Stomach (tissue), 9 donors: ENCODE results near the gene KCND2. TPM values are rescaled to one million over a fixed set of nuclear protein-coding genes. Genes with fewer than 3 reads are reported as not detected.

ENCODE experiments used
- DNase-seq, 2 donors: peaks; one replicate each; pipeline versions ENCODE4 v3.0.0 to v3.0.0-alpha.2; 2013 to 2019
- H3K27ac ChIP-seq, 5 donors: fragments of 200-600 bp in 4 of 5; sonication (generic) in 4 of 5; one replicate each; pipeline ENCODE4 v1.5.1; 2013 to 2019; ENCODE audit warnings: mild to moderate bottlenecking in 1 of 5, moderate library complexity in 1 of 5
- H3K27me3 ChIP-seq, 3 donors: fragments of 200-600 bp; sonication (generic); one replicate each; pipeline ENCODE4 v1.5.1; 2017 to 2019; ENCODE audit warnings: mixed run types in 1 of 3
- H3K36me3 ChIP-seq, 4 donors: fragments of 200-600 bp; sonication (generic); 1 replicate in 3 of 4; 2 replicates in 1 of 4; pipeline ENCODE4 v1.5.1; 2016 to 2019
- H3K4me1 ChIP-seq, 4 donors: fragments of 200-600 bp; sonication (generic); one replicate each; pipeline ENCODE4 v1.5.1; 2016 to 2019
- H3K4me3 ChIP-seq, 4 donors: fragments of 200-600 bp; sonication (generic) in 3 of 4; one replicate each; pipeline ENCODE4 v1.5.1; 2016 to 2019; ENCODE audit warnings: mild to moderate bottlenecking in 1 of 4
- H3K9me3 ChIP-seq, 4 donors: fragments of 200-600 bp; sonication (generic); one replicate each; pipeline ENCODE4 v1.5.1; 2016 to 2019
- CTCF ChIP-seq, 7 experiments: fragments of 450-650 bp in 4 of 7; fragments of 200-600 bp in 3 of 7; sonication (generic) in 3 of 7; IDR thresholded peaks; one replicate each; pipeline ENCODE4 v1.5.1; 2016 to 2019; ENCODE audit warnings: antibody characterized with exemption in 7 of 7, control low read depth in 2 of 7, mild to moderate bottlenecking in 1 of 7
- EP300 ChIP-seq: sonication (generic); formaldehyde crosslinking; IDR thresholded peaks from one replicate; pipeline ENCODE4 v1.6.1; 2017; ENCODE audit warnings: antibody characterized with exemption
- POLR2A ChIP-seq, 4 donors: fragments of 450-650 bp; IDR thresholded peaks; one replicate each; pipeline ENCODE4 v1.6.1; 2016; ENCODE audit warnings: antibody characterized with exemption in 4 of 4, control low read depth in 2 of 4, mild to moderate bottlenecking in 1 of 4, moderate library complexity in 1 of 4
- POLR2AphosphoS5 ChIP-seq, 3 donors: sonication (generic); formaldehyde crosslinking; IDR thresholded peaks; one replicate each; pipeline ENCODE4 v1.6.1; 2016; ENCODE audit warnings: antibody characterized with exemption in 3 of 3
- WGBS, 5 donors: extraction: QIAGEN DNeasy Blood & Tissue Kit in 3 of 5; methylation state at CpG; one replicate each; pipeline versions ENCODE4 v1.1.5 to v1.1.7; 2013 to 2018; 5-methylcytosine and 5-hydroxymethylcytosine counted together
- intact Hi-C: fragments of 100-400 bp; cut with DNase I; formaldehyde crosslinking; loops from one replicate; pipeline ENCODE4 v1.15.1; 2023; ENCODE audit warnings: low total_unique reads
- polyA plus RNA-seq, 3 donors: library from polyadenylated mRNA; stranded (reverse); fragments of 200-250 nt; gene quantifications; one replicate each; pipeline ENCODE4 v1.2.3, GENCODE V29; 2013
- total RNA-seq, 5 donors: library from RNA; depleted of rRNA; stranded (reverse); fragments of >200 nt; gene quantifications; one replicate each; pipeline versions ENCODE4 v1.1.0 to v1.2.3, GENCODE V29; 2014 to 2016
- donor health status: healthy with polysubstance abuse.
- donor health status: Bipolar disorder and iron deficiency.
- donor health status: healthy.

Gene KCND2
- total and polyA plus RNA-seq, 8 donors = 0.06 to 1.3 (median 0.31) TPM; not detected in 5

GRCh38 chr7:120274899-120275298 is 1.9 kb downstream of the KCND2 start:
- Histone ChIP-seq H3K4me3 (no peak overlapping the region), H3K9me3 (no peaks in the 10 kb centered on the region), H3K27ac (no peak overlapping the region), H3K4me1 (peaks cover 4 to 18% (median 13%) of the 10 kb centered on the region in 4 donors), H3K36me3 (no peaks in the 10 kb centered on the region), H3K27me3 (peaks cover 0 to 36% (median 14%) of the 10 kb centered on the region in 3 donors)
- intact Hi-C loops = no loop called here
- DNase-seq = no peak
- 94 to 98% (median 97%) methylated on average over 27 of the region's 27 CpGs for WGBS, 5 donors
- TF ChIP-seq POLR2AphosphoS5 (IDR thresholded peaks at IDR 0.05) = no peak
- TF ChIP-seq CTCF (IDR thresholded peaks at IDR 0.05) = no peak
- no peak for TF ChIP-seq POLR2A (IDR thresholded peaks at IDR 0.05)
- TF ChIP-seq EP300 = no peak

- DNase-seq = no peak
- TF ChIP-seq POLR2AphosphoS5 (IDR thresholded peaks at IDR 0.05) = no peak
- TF ChIP-seq POLR2A (IDR thresholded peaks at IDR 0.05) = no peak
- no peak for TF ChIP-seq CTCF (IDR thresholded peaks at IDR 0.05)
- TF ChIP-seq EP300 = no peak
- Histone ChIP-seq H3K36me3 (no peaks in the 10 kb centered on the region), H3K4me1 (peaks cover 4 to 18% (median 13%) of the 10 kb centered on the region in 4 donors), H3K27ac (no peak overlapping the region), H3K9me3 (no peaks in the 10 kb centered on the region), H3K4me3 (no peak overlapping the region), H3K27me3 (peaks cover 0 to 29% (median 14%) of the 10 kb centered on the region in 3 donors)
- intact Hi-C loops = no loop called here
Observed at GRCh38 chr7:120276720-120277119, 3.7 kb downstream of the KCND2 start.

- intact Hi-C loops = no loop called here
- no peaks in the 10 kb centered on the region for H3K36me3 ChIP-seq
- 66 to 79% (median 74%) methylated on average over 3 of the region's 3 CpGs for WGBS, 5 donors
Observed at GRCh38 chr7:120278773-120279172, 5.8 kb downstream of the KCND2 start.

GRCh38 chr7:120280743-120281142 is 7.8 kb downstream of the KCND2 start:
- WGBS, 5 donors = 78 to 87% (median 82%) methylated on average over 3 of the region's 3 CpGs
- DNase-seq = no peak
- H3K4me3 ChIP-seq = no peak overlapping the region
- TF ChIP-seq EP300 (no peak), CTCF (IDR thresholded peaks at IDR 0.05) (no peak), POLR2A (IDR thresholded peaks at IDR 0.05) (no peak), POLR2AphosphoS5 (IDR thresholded peaks at IDR 0.05) (no peak)
- no peaks in the 10 kb centered on the region for H3K36me3 ChIP-seq
- no peaks in the 10 kb centered on the region for H3K4me1 ChIP-seq
- intact Hi-C loops = no loop called here
- no peaks in the 10 kb centered on the region for H3K9me3 ChIP-seq
- no peaks in the 10 kb centered on the region for H3K27me3 ChIP-seq
- no peak overlapping the region for H3K27ac ChIP-seq

More at GRCh38 chr7:120278773-120279172, 5.8 kb downstream of the KCND2 start:
- TF ChIP-seq CTCF (IDR thresholded peaks at IDR 0.05) (no peak), POLR2AphosphoS5 (IDR thresholded peaks at IDR 0.05) (no peak), POLR2A (IDR thresholded peaks at IDR 0.05) (no peak), EP300 (no peak)
- H3K27ac ChIP-seq = no peak overlapping the region
- DNase-seq = no peak
- no peak overlapping the region for H3K4me3 ChIP-seq
- peaks cover 0 to 9% (median 2%) of the 10 kb centered on the region in 3 donors for H3K27me3 ChIP-seq
- no peaks in the 10 kb centered on the region for H3K9me3 ChIP-seq
- peaks cover 0 to 3% (median 1%) of the 10 kb centered on the region in 4 donors for H3K4me1 ChIP-seq
